Spleen (tissue), 11 donors: Measurements from ENCODE around the gene CEBPZ. TPM values are rescaled to one million over a fixed set of nuclear protein-coding genes. Genes with fewer than 3 reads are reported as not detected.
A peak's percentile ranks its signal among the peaks of the same experiment; 100 is the strongest.

Source experiments
- DNase-seq: peaks from one replicate; pipeline ENCODE4 v3.0.0-alpha.2; 2020
- H3K27ac ChIP-seq, 8 donors: fragments of 200-600 bp; sonication (generic) in 7 of 8; 1 replicate in 4 of 8; 2 replicates in 4 of 8; pipeline versions ENCODE4 v1.5.0 to v1.8.0; 2016 to 2021; ENCODE audit warnings: inconsistent platforms in 4 of 8, mild to moderate bottlenecking in 4 of 8, moderate library complexity in 1 of 8
- H3K27me3 ChIP-seq, 7 donors: fragments of 200-600 bp; sonication (generic) in 6 of 7; replicated peaks in 1 of 7; 1 replicate in 4 of 7; 2 replicates in 3 of 7; pipeline versions ENCODE4 v1.5.0 to v1.8.0; 2016 to 2021; ENCODE audit warnings: inconsistent platforms in 3 of 7, mild to moderate bottlenecking in 1 of 7
- H3K36me3 ChIP-seq, 6 donors: fragments of 200-600 bp; sonication (generic) in 5 of 6; 1 replicate in 4 of 6; 2 replicates in 2 of 6; pipeline versions ENCODE4 v1.5.0 to v1.8.0; 2016 to 2021; ENCODE audit warnings: inconsistent platforms in 2 of 6
- H3K4me1 ChIP-seq, 6 donors: fragments of 200-600 bp; sonication (generic) in 5 of 6; 1 replicate in 3 of 6; 2 replicates in 3 of 6; pipeline versions ENCODE4 v1.5.0 to v1.8.0; 2016 to 2021; ENCODE audit warnings: inconsistent platforms in 3 of 6
- H3K4me3 ChIP-seq, 8 donors: fragments of 200-600 bp; sonication (generic) in 7 of 8; 1 replicate in 4 of 8; 2 replicates in 4 of 8; pipeline versions ENCODE4 v1.5.0 to v1.8.0; 2016 to 2021; ENCODE audit warnings: inconsistent platforms in 4 of 8, mild to moderate bottlenecking in 4 of 8, moderate library complexity in 2 of 8
- H3K9me3 ChIP-seq, 8 donors: fragments of 200-600 bp; sonication (generic) in 7 of 8; 1 replicate in 4 of 8; 2 replicates in 4 of 8; pipeline versions ENCODE4 v1.5.0 to v1.8.0; 2016 to 2021; ENCODE audit warnings: inconsistent platforms in 4 of 8
- POLR2A ChIP-seq, 3 donors: fragments of 450-650 bp; IDR thresholded peaks; one replicate each; pipeline ENCODE4 v1.5.1; 2017; ENCODE audit warnings: antibody characterized with exemption in 3 of 3, mild to moderate bottlenecking in 1 of 3
- POLR2AphosphoS5 ChIP-seq, 3 donors: sonication (generic); formaldehyde crosslinking; IDR thresholded peaks; one replicate each; pipeline ENCODE4 v1.5.1; 2017; ENCODE audit warnings: antibody characterized with exemption in 3 of 3
- WGBS, 5 donors: extraction: QIAGEN DNeasy Blood & Tissue Kit in 3 of 5; methylation state at CpG; one replicate each; pipeline versions ENCODE4 v1.1.5 to v1.1.7; 2013 to 2018; 5-methylcytosine and 5-hydroxymethylcytosine counted together
- intact Hi-C: fragments of 100-400 bp; cut with DNase I; formaldehyde crosslinking; loops from one replicate; pipeline ENCODE4 v1.15.0; 2023; ENCODE audit warnings: low total_unique reads
- polyA plus RNA-seq, 3 donors: library from polyadenylated mRNA; stranded (reverse); fragments of 200-250 nt; gene quantifications; one replicate each; pipeline ENCODE4 v1.2.1, GENCODE V29; 2013
- total RNA-seq, 7 donors: library from RNA; depleted of rRNA in 3 of 7; stranded (reverse); fragments of >200 nt in 3 of 7; fragmentation: NEBNext Ultra II Directional in 4 of 7; extraction: Animal tissue kit (Norgen Biotek cat#: 25700) in 4 of 7; gene quantifications; one replicate each; pipeline versions ENCODE4 v1.1.0 to v1.2.1, GENCODE V29; 2016 to 2021
- TF ChIP-seq, protein P1 (sequence below), 11 experiments: fragments of 200-600 bp in 7 of 11; fragments of 450-650 bp in 4 of 11; sonication (generic) in 4 of 11; IDR thresholded peaks in 8 of 11; conservative IDR thresholded peaks in 3 of 11; 1 replicate in 7 of 11; 2 replicates in 4 of 11; pipeline versions ENCODE4 v1.4.0 to v1.8.0; 2016 to 2021; ENCODE audit warnings: antibody characterized with exemption in 11 of 11, inconsistent platforms in 4 of 11, mild to moderate bottlenecking in 1 of 11
- donor health status: healthy with polysubstance abuse.
- donor health status: DM: no; HTN: no; CAD: no; lungs with moderate emphysema.
- donor health status: DM: no; HTN: no; CAD: no.
- donor health status: Bipolar disorder and iron deficiency.
- donor health status: healthy.
- donor health status: DM: no; HTN: no; CAD: no.
- donor health status: DM: yes; HTN: yes; CAD: no.

CEBPZ gene
- total and polyA plus RNA-seq, 10 donors, result 34.8 to 54.8 (median 48.9) TPM

DNA sequence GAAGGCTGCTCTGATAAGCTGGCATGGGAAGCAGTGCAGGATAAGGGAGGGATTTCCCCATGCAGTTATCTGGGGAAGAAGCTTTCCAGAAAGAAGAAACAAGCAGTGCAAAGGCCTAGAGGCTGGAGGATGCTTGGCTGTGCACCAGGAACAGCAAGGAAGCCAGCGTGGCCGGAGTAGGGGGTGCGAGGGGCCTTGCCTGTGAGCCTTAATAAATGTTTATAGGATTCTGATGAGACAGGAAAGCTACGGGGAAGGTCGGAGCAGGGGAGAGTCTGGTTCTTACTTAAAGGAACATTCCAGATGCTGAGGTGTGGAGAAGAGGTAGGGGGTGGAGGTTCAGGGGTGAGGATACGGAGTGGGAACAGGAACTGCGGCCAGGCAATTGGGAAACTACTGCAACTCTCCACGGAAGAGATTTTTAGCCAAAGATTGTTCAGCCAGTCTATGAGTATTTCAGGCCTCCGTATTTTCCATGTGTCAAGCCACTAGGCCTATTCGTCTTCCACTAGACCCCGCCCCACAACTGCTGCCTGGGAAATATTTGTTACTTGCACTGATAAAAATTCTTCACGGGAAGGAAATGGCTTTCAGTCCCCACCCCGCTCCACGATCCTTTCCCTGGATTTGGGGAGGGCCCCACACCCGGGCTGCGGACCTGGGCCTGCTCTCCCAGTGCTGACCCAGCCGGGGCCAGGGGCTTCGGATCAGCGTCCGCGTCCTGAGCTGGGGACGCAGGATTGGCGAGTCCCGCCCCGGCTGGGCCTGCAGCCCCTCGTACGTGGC is 75.1 kb downstream of the CEBPZ start:
- Histone ChIP-seq H3K4me3 (peak overlapping the region; percentile 75 to 96 (median 86)), H3K4me1 (peaks cover 20 to 59% (median 35%) of the 10 kb centered on the region in 6 donors), H3K36me3 (peaks cover 0 to 21% (median 0%) of the 10 kb centered on the region in 6 donors), H3K27ac (peak overlapping the region; percentile 83 to 96 (median 93)), H3K9me3 (no peaks in the 10 kb centered on the region), H3K27me3 (no peaks in the 10 kb centered on the region)
- intact Hi-C loops, result no loop called here
- 1 to 3% (median 2%) methylated on average over 21 to 27 of the region's 27 CpGs for WGBS, 5 donors
- TF ChIP-seq POLR2AphosphoS5 (IDR thresholded peaks at IDR 0.05) (no peak), POLR2A (IDR thresholded peaks at IDR 0.05) (no peak)
- TF ChIP-seq, protein P1, sequence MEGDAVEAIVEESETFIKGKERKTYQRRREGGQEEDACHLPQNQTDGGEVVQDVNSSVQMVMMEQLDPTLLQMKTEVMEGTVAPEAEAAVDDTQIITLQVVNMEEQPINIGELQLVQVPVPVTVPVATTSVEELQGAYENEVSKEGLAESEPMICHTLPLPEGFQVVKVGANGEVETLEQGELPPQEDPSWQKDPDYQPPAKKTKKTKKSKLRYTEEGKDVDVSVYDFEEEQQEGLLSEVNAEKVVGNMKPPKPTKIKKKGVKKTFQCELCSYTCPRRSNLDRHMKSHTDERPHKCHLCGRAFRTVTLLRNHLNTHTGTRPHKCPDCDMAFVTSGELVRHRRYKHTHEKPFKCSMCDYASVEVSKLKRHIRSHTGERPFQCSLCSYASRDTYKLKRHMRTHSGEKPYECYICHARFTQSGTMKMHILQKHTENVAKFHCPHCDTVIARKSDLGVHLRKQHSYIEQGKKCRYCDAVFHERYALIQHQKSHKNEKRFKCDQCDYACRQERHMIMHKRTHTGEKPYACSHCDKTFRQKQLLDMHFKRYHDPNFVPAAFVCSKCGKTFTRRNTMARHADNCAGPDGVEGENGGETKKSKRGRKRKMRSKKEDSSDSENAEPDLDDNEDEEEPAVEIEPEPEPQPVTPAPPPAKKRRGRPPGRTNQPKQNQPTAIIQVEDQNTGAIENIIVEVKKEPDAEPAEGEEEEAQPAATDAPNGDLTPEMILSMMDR (IDR thresholded peaks at IDR 0.05 in 8 of 11, conservative IDR thresholded peaks at IDR 0.05 in 3 of 11), result no peak
- DNase-seq, result no peak

DNA sequence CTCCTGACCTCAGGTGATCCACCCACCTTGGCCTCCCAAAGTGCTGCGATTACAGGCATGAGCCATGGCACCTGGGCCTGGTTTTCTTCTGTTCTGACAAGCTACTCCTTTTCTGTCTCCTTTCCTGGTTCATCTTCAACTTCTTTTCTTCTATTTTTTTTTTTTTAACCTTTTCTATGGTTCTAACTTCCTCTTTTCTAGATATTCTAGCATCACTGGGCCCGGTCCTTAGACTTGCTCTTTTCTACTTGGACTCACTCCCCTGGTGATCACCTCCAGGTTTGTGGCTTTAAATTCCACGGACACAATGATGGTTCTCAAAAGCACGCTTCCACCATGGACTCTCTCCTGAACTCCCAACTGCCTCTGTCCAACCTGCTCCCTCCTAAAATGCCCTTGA is 76.6 kb downstream of the CEBPZ start:
- intact Hi-C loops, result no loop called here
- peaks cover 20 to 74% (median 45%) of the 10 kb centered on the region in 6 donors for H3K4me1 ChIP-seq
- DNase-seq, result no peak
- no peaks in the 10 kb centered on the region for H3K27me3 ChIP-seq
- peak overlapping the region in 1 of 8 donors; percentile 96 for H3K4me3 ChIP-seq
- H3K27ac ChIP-seq, result peak overlapping the region in 4 of 8 donors; percentile 94 to 96 (median 94)
- 63 to 81% (median 75%) methylated on average over 4 of the region's 4 CpGs for WGBS, 5 donors
- no peak for TF ChIP-seq POLR2AphosphoS5 (IDR thresholded peaks at IDR 0.05)
- no peak for TF ChIP-seq POLR2A (IDR thresholded peaks at IDR 0.05)
- H3K9me3 ChIP-seq, result no peaks in the 10 kb centered on the region
- peaks cover 0 to 21% (median 0%) of the 10 kb centered on the region in 6 donors for H3K36me3 ChIP-seq

DNA sequence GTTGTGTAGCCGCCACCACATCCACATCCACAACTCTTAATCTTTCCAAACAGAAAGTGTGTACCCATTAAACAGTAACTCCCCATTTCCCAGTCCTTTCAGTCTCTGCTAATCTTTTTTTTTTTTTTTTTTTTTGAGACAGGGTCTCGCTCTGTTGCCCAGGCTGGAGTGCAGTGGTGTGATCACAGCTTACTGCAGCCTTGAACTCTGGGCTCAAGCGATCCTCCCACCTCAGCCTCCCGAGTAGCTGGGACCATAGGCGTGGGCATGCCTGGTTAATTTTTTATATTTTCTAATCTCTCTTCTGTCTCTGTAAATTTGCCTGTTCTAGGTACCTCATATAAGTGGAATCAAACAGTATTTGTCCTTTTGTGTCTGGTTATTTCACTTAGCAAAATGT is 78.2 kb downstream of the CEBPZ start:
- no peak overlapping the region for H3K27ac ChIP-seq
- TF ChIP-seq, protein P1 (IDR thresholded peaks at IDR 0.05 in 8 of 11, conservative IDR thresholded peaks at IDR 0.05 in 3 of 11), result no peak
- TF ChIP-seq POLR2AphosphoS5 (IDR thresholded peaks at IDR 0.05), result no peak
- TF ChIP-seq POLR2A (IDR thresholded peaks at IDR 0.05), result no peak
- no peaks in the 10 kb centered on the region for H3K27me3 ChIP-seq
- no peak for DNase-seq
- intact Hi-C loops, result no loop called here
- 87 to 98% (median 89%) methylated on average over 5 of the region's 5 CpGs for WGBS, 5 donors
- H3K36me3 ChIP-seq, result peaks cover 0 to 35% (median 6%) of the 10 kb centered on the region in 6 donors
- H3K4me3 ChIP-seq, result no peak overlapping the region
- H3K9me3 ChIP-seq, result no peaks in the 10 kb centered on the region
- H3K4me1 ChIP-seq, result peaks cover 20 to 84% (median 50%) of the 10 kb centered on the region in 6 donors

Other genes starting within 250 kb of the CEBPZ start
- gene HEATR5B, start 147.2 kb downstream of the CEBPZ start, total RNA-seq, result 10 to 100 TPM; 30.0 to 58.2 (median 37.5) TPM
- gene HEATR5B, start 147.2 kb downstream of the CEBPZ start, polyA plus RNA-seq, result 10 to 100 TPM in 1 of 3 donors, 1 to 10 TPM in 2; 5.5 to 10.2 (median 9.1) TPM
- 10 to 100 TPM; 10.0 to 17.2 (median 12.2) TPM for gene GPATCH11, start 147.1 kb downstream of the CEBPZ start, total RNA-seq
- 10 to 100 TPM in 1 of 3 donors, 1 to 10 TPM in 2; 4.9 to 13.0 (median 8.8) TPM for gene GPATCH11, start 147.1 kb downstream of the CEBPZ start, polyA plus RNA-seq
- 10 to 100 TPM; 30.6 to 48.2 (median 38.2) TPM for gene EIF2AK2, start 74.6 kb downstream of the CEBPZ start, total RNA-seq
- 1 to 10 TPM; 4.0 to 8.0 (median 4.5) TPM for gene EIF2AK2, start 74.6 kb downstream of the CEBPZ start, polyA plus RNA-seq
- gene SULT6B1, start 42.9 kb downstream of the CEBPZ start, total RNA-seq, result not detected
- not detected for gene SULT6B1, start 42.9 kb downstream of the CEBPZ start, polyA plus RNA-seq
- gene CEBPZOS, start 35.1 kb downstream of the CEBPZ start, total RNA-seq, result 10 to 100 TPM; 18.6 to 35.4 (median 28.5) TPM
- 10 to 100 TPM; 25.4 to 39.8 (median 27.0) TPM for gene CEBPZOS, start 35.1 kb downstream of the CEBPZ start, polyA plus RNA-seq
- gene NDUFAF7, start 62 bp upstream of the CEBPZ start, total RNA-seq, result 10 to 100 TPM; 14.3 to 27.2 (median 23.0) TPM
- gene NDUFAF7, start 62 bp upstream of the CEBPZ start, polyA plus RNA-seq, result 10 to 100 TPM; 11.4 to 19.4 (median 11.6) TPM
- 10 to 100 TPM; 50.9 to 78.4 (median 76.2) TPM for gene PRKD3, start 93.2 kb upstream of the CEBPZ start, total RNA-seq
- 10 to 100 TPM; 12.2 to 21.0 (median 13.3) TPM for gene PRKD3, start 93.2 kb upstream of the CEBPZ start, polyA plus RNA-seq
- gene QPCT, start 113.0 kb upstream of the CEBPZ start, total RNA-seq, result 10 to 100 TPM; 11.5 to 46.0 (median 24.4) TPM
- gene QPCT, start 113.0 kb upstream of the CEBPZ start, polyA plus RNA-seq, result 1 to 10 TPM; 4.2 to 9.4 (median 4.4) TPM